ENCODE measurements around the gene E2F4.

E2F4 gene

DNA sequence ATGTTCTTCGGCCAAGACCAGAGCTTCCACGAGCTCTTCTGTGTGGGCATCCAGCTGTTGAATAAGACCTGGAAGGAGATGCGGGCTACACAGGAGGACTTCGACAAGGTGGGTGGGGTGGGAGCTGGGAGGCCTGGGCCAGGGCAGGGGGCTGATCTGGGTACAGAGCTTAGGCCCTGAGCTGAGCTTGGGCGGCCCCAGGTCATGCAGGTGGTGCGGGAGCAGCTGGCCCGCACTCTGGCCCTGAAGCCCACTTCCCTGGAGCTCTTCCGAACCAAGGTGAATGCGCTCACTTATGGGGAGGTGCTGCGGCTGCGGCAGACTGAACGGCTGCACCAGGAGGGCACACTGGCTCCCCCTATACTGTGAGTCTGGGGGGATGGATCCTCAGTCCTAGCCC, 10.5 kb downstream of the E2F4 start:
- no peak for DNase-seq (ENCODE audit: extremely low spot score)
- TF ChIP-seq CTBP1 (IDR thresholded peaks at IDR 0.05; ENCODE audit: borderline replicate concordance), result no peak
- no peak for TF ChIP-seq L3MBTL2 (conservative IDR thresholded peaks at IDR 0.05)
- TF ChIP-seq FOXM1 (IDR thresholded peaks at IDR 0.05; ENCODE audit: borderline replicate concordance), result no peak
- no peak for TF ChIP-seq SUZ12 (IDR thresholded peaks at IDR 0.05)
- no peak for TF ChIP-seq ELF4 (IDR thresholded peaks at IDR 0.05)
- TF ChIP-seq FOXK2 (IDR thresholded peaks at IDR 0.05), result no peak
- TF ChIP-seq ZNF384 (IDR thresholded peaks at IDR 0.05), result no peak
- TF ChIP-seq, protein P1, sequence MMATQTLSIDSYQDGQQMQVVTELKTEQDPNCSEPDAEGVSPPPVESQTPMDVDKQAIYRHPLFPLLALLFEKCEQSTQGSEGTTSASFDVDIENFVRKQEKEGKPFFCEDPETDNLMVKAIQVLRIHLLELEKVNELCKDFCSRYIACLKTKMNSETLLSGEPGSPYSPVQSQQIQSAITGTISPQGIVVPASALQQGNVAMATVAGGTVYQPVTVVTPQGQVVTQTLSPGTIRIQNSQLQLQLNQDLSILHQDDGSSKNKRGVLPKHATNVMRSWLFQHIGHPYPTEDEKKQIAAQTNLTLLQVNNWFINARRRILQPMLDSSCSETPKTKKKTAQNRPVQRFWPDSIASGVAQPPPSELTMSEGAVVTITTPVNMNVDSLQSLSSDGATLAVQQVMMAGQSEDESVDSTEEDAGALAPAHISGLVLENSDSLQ (IDR thresholded peaks at IDR 0.05), result no peak
- TF ChIP-seq BHLHE40 (IDR thresholded peaks at IDR 0.05; ENCODE audit: borderline replicate concordance), result no peak
- no peak for TF ChIP-seq FOXA1 (IDR thresholded peaks at IDR 0.05)
- TF ChIP-seq HDGF (IDR thresholded peaks at IDR 0.05; ENCODE audit: borderline replicate concordance), result no peak
- no peak for TF ChIP-seq ARNT (IDR thresholded peaks at IDR 0.05)
- TF ChIP-seq NFRKB (IDR thresholded peaks at IDR 0.05), result no peak
- ChIA-PET CTCF (no interaction called here), POLR2A (interaction anchor here (1.1 kb wide), 1 partner anchor 44 kb away, joined by 4 read pairs; no protein-coding TSS in a partner anchor)

DNA sequence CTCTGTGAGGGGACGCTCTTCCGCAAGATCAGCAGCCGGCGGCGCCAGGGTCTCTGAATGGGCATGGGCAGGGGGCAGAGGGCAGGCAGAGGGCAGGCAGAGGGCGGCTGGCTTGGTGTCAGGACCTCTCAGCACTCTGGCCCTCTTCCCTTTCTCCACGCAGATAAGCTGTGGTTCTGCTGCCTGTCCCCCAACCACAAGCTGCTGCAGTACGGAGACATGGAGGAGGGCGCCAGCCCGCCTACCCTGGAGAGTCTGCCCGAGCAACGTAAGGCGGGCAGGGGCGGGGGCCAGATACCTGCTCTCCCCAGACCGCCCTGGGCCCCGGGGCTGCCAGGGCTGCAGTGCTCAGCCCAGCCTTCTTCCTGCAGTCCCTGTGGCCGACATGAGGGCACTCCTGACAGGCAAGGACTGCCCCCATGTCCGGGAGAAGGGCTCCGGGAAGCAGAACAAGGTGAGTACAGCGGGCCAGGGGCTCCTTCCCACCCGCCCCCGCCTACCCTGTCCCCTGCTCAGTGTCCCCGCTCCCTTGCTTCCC, 11.1 kb downstream of the E2F4 start:
- ChIA-PET POLR2A (no interaction called here), CTCF (no interaction called here)
- no peak for TF ChIP-seq NFRKB (IDR thresholded peaks at IDR 0.05)
- no peak for TF ChIP-seq FOXA1 (IDR thresholded peaks at IDR 0.05)
- no peak for TF ChIP-seq ELF4 (IDR thresholded peaks at IDR 0.05)
- no peak for TF ChIP-seq SP1 (IDR thresholded peaks at IDR 0.05)
- no peak for TF ChIP-seq BHLHE40 (IDR thresholded peaks at IDR 0.05; ENCODE audit: borderline replicate concordance)
- TF ChIP-seq SUZ12 (IDR thresholded peaks at IDR 0.05), result no peak
- TF ChIP-seq LEF1 (IDR thresholded peaks at IDR 0.05; ENCODE audit: borderline replicate concordance), result no peak
- TF ChIP-seq ZNF384 (IDR thresholded peaks at IDR 0.05), result no peak
- TF ChIP-seq, protein P1 (IDR thresholded peaks at IDR 0.05), result no peak
- TF ChIP-seq L3MBTL2 (conservative IDR thresholded peaks at IDR 0.05), result no peak
- TF ChIP-seq ARNT (IDR thresholded peaks at IDR 0.05), result no peak
- no peak for TF ChIP-seq CTBP1 (IDR thresholded peaks at IDR 0.05; ENCODE audit: borderline replicate concordance)
- TF ChIP-seq FOXM1 (IDR thresholded peaks at IDR 0.05; ENCODE audit: borderline replicate concordance), result no peak
- TF ChIP-seq FOXK2 (IDR thresholded peaks at IDR 0.05), result no peak
- no peak for TF ChIP-seq HDGF (IDR thresholded peaks at IDR 0.05; ENCODE audit: borderline replicate concordance)
- no peak for DNase-seq (ENCODE audit: extremely low spot score)

DNA sequence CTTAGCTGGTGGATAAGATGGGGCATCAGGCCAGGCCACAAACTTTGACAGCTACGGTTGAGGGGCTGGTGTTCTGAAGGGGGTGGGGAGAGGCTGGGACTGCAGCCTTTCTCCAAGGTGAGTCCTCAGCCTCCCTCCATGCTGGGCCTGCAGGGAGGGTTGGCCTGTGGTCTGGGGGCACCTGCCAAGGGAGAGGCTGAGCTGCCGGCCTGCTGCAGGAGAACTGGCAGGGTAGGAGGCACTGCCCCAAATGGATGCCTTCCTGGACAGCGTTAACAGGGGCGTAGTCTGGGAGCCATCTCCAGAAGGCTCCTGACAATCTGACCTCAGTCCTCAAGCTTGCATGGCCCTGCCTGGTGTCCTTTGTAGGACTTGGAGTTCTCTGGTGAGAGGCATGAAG, 12.1 kb downstream of the E2F4 start:
- no peak for DNase-seq (ENCODE audit: extremely low spot score)
- TF ChIP-seq TARDBP (IDR thresholded peaks at IDR 0.05) (no peak), SP1 (IDR thresholded peaks at IDR 0.05) (no peak), LEF1 (IDR thresholded peaks at IDR 0.05; ENCODE audit: borderline replicate concordance) (no peak), FOXK2 (IDR thresholded peaks at IDR 0.05) (no peak)
- CTCF ChIA-PET, result no interaction called here
- POLR2A ChIA-PET, result no interaction called here

DNA sequence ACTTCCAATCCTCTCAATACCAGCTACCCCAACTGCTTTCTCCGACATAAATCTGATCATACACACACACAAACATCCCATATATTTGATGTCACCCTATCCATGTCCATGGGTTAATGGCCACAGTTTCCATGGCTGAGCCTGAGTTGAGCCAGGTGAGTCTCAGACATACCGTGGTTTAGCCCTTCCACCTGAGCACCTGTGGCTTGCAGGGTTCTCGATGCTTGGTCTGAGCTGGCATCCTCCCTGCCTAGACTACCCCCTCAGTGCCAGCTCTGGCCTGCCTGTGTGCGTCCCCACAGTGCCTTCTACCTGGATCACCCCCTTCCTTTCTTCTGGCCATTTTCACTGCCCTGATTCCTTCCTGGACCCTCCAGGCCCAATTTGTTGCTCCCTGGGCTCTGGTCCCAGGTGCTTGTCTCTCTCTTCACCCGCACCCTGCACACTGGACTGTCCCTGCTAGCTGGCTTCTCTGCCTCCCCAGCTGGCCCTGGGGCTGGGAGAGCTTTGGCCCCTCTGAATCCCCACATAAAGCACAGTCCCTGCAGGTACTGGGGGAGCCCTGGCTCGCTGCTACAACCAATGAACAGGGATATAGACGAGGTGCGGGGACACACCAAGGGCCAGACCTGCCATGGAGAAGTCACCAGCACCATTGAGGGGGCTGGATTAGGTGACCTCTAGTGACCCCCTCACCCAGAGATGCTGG, 14.3 kb downstream of the E2F4 start:
- ChIA-PET POLR2A (interaction anchor here (0.9 kb wide), 1 partner anchor 20 kb away, joined by 3 read pairs; no protein-coding TSS in a partner anchor), CTCF (interaction anchor here (0.6 kb wide), 1 partner anchor 9 kb away, joined by 3 read pairs; no protein-coding TSS in a partner anchor)
- DNase-seq (ENCODE audit: extremely low spot score), result no peak
- TF ChIP-seq CTBP1 (IDR thresholded peaks at IDR 0.05; ENCODE audit: borderline replicate concordance) (no peak), ARNT (IDR thresholded peaks at IDR 0.05) (no peak), TARDBP (IDR thresholded peaks at IDR 0.05) (no peak), ELF4 (IDR thresholded peaks at IDR 0.05) (no peak), ZNF384 (IDR thresholded peaks at IDR 0.05) (no peak), BHLHE40 (IDR thresholded peaks at IDR 0.05; ENCODE audit: borderline replicate concordance) (no peak), SUZ12 (IDR thresholded peaks at IDR 0.05) (no peak)
- TF ChIP-seq, protein P1 (IDR thresholded peaks at IDR 0.05), result no peak

DNA sequence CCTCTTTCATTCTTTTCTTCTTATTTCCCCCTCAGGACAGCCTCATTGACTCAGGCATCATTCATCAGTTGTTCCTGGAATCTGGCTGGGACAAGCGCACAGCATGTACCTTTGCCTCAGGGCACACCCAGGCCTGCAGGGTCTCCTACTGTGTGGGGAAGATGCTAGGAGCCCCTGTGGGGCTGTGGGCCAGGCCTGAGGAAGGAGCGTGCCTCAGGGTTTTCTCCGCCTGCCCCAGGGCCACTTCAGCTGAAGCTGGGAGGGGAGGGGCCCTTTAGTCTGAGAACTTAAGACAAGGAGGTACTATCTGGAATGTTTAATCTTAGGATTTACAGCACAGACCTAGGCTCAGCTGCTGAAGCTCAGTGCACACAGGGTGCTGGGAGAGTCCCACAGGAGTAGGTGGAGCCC, 14.9 kb downstream of the E2F4 start:
- POLR2A ChIA-PET, result interaction anchor here (0.9 kb wide), 1 partner anchor 21 kb away, joined by 3 read pairs; no protein-coding TSS in a partner anchor
- CTCF ChIA-PET, result interaction anchor here (0.6 kb wide), 1 partner anchor 8 kb away, joined by 3 read pairs; no protein-coding TSS in a partner anchor
- DNase-seq (ENCODE audit: extremely low spot score), result no peak
- TF ChIP-seq SUZ12 (IDR thresholded peaks at IDR 0.05) (no peak), FOXK2 (IDR thresholded peaks at IDR 0.05) (no peak), NFRKB (IDR thresholded peaks at IDR 0.05) (no peak), LEF1 (IDR thresholded peaks at IDR 0.05; ENCODE audit: borderline replicate concordance) (no peak), BHLHE40 (IDR thresholded peaks at IDR 0.05; ENCODE audit: borderline replicate concordance) (no peak), FOXA1 (IDR thresholded peaks at IDR 0.05) (no peak), ELF4 (IDR thresholded peaks at IDR 0.05) (no peak), L3MBTL2 (conservative IDR thresholded peaks at IDR 0.05) (no peak), TARDBP (IDR thresholded peaks at IDR 0.05) (no peak)

All from HEK293T (cell line).